Neural cell (in vitro differentiated cells): ENCODE data around the gene NFIA. TPM values are rescaled to one million over a fixed set of nuclear protein-coding genes. Genes with fewer than 3 reads are reported as not detected.

Experiments used
- H2AFZ ChIP-seq: fragments of 200-600, 300-800 bp; sonication (generic), shearing (Covaris generic); 2 replicates; pipeline ENCODE4 v1.6.0; 2014; ENCODE audit warnings: low read depth, mild to moderate bottlenecking, antibody characterized with exemption, low read length, moderate library complexity
- H3F3A ChIP-seq: fragments of 200-600 bp; shearing (Covaris generic); 2 replicates; pipeline ENCODE4 v1.6.1; 2016; ENCODE audit warnings: mild to moderate bottlenecking, moderate library complexity, mixed read lengths, antibody characterized with exemption, low read length; ENCODE audit not compliant: insufficient read depth, poor library complexity, severe bottlenecking
- H3K27ac ChIP-seq: fragments of 200-600, 300-800 bp; sonication (generic), shearing (Covaris generic); 2 replicates; pipeline ENCODE4 v1.5.1; 2014; ENCODE audit warnings: mild to moderate bottlenecking, low read length, moderate library complexity
- H3K27me3 ChIP-seq: fragments of 300-800, 200-600 bp; sonication (generic), shearing (Covaris generic); 2 replicates; pipeline ENCODE4 v1.6.0; 2014; ENCODE audit warnings: mild to moderate bottlenecking, low read depth, low read length, moderate library complexity; ENCODE audit not compliant: insufficient read depth
- H3K36me3 ChIP-seq: fragments of 300-800, 200-600 bp; sonication (generic), shearing (Covaris generic); 2 replicates; pipeline ENCODE4 v1.5.1; 2014; ENCODE audit warnings: mild to moderate bottlenecking, antibody characterized with exemption, low read length, moderate library complexity; ENCODE audit not compliant: insufficient read depth
- H3K4me2 ChIP-seq: fragments of 300-800, 200-600 bp; sonication (generic), shearing (Covaris generic); 2 replicates; pipeline ENCODE4 v1.6.0; 2014; ENCODE audit warnings: mild to moderate bottlenecking, low read length
- H3K4me3 ChIP-seq: fragments of 300-800, 200-600 bp; sonication (generic), shearing (Covaris generic); 2 replicates; pipeline ENCODE4 v1.5.1; 2014; ENCODE audit warnings: mild to moderate bottlenecking, low read length, moderate library complexity
- H3K79me2 ChIP-seq: fragments of 200-600 bp; shearing (Covaris generic); replicated peaks from 2 replicates; pipeline ENCODE4 v1.6.0; 2014; ENCODE audit warnings: mild to moderate bottlenecking, low read length, moderate library complexity; ENCODE audit not compliant: insufficient read depth
- H3K9ac ChIP-seq: fragments of 300-800, 200-600 bp; sonication (generic), shearing (Covaris generic); 2 replicates; pipeline ENCODE4 v1.6.1; 2016; ENCODE audit warnings: mild to moderate bottlenecking, low read length, mixed read lengths
- H3K9me2 ChIP-seq: fragments of 200-600 bp; shearing (Covaris generic); 2 replicates; pipeline ENCODE4 v1.6.1; 2016; ENCODE audit warnings: mild to moderate bottlenecking, low read length, mixed read lengths; ENCODE audit not compliant: insufficient read depth
- H3K9me3 ChIP-seq: fragments of 200-600, 300-800 bp; sonication (generic), shearing (Covaris generic); 2 replicates; pipeline ENCODE4 v1.6.1; 2016; ENCODE audit warnings: mild to moderate bottlenecking, mixed run types, low read length, moderate library complexity, mixed read lengths
- H4K20me1 ChIP-seq: fragments of 200-600 bp; shearing (Covaris generic); 2 replicates; pipeline ENCODE4 v1.6.1; 2016; ENCODE audit warnings: mild to moderate bottlenecking, mixed run types; ENCODE audit not compliant: insufficient read depth
- CTCF ChIP-seq: fragments of 450-650 bp; IDR thresholded peaks from 2 replicates; pipeline ENCODE4 v1.5.1; 2014; ENCODE audit warnings: antibody characterized with exemption, mild to moderate bottlenecking, moderate library complexity; ENCODE audit not compliant: poor library complexity, severe bottlenecking
- EP300 ChIP-seq: fragments of 450-650 bp; conservative IDR thresholded peaks from 2 replicates; pipeline ENCODE4 v1.6.1; 2014; ENCODE audit warnings: antibody characterized with exemption, mild to moderate bottlenecking, moderate library complexity; ENCODE audit not compliant: poor library complexity, severe bottlenecking
- EZH2 ChIP-seq: fragments of 200-600, 300-800 bp; shearing (Covaris generic), sonication (generic); IDR thresholded peaks from 2 replicates; pipeline ENCODE4 v1.6.1; 2014; ENCODE audit warnings: antibody characterized with exemption, low read length, borderline replicate concordance, mild to moderate bottlenecking; ENCODE audit not compliant: insufficient read depth, poor library complexity, severe bottlenecking
- MXI1 ChIP-seq: fragments of 450-650 bp; conservative IDR thresholded peaks from 2 replicates; pipeline ENCODE4 v1.6.1; 2014; ENCODE audit warnings: antibody characterized with exemption, mild to moderate bottlenecking; ENCODE audit not compliant: poor library complexity, severe bottlenecking
- POLR2AphosphoS5 ChIP-seq: IDR thresholded peaks from 2 replicates; pipeline ENCODE4 v1.6.1; 2012
- RAD21 ChIP-seq: fragments of 450-650 bp; conservative IDR thresholded peaks from 2 replicates; pipeline ENCODE4 v1.6.1; 2014; ENCODE audit warnings: antibody characterized with exemption, mild to moderate bottlenecking, moderate library complexity
- REST ChIP-seq: IDR thresholded peaks from 2 replicates; pipeline ENCODE4 v1.6.1; 2012; ENCODE audit warnings: borderline replicate concordance
- SMC3 ChIP-seq: fragments of 450-650 bp; conservative IDR thresholded peaks from 2 replicates; pipeline ENCODE4 v1.6.1; 2014; ENCODE audit warnings: antibody characterized with exemption, mild to moderate bottlenecking, moderate library complexity; ENCODE audit not compliant: poor library complexity
- TAF1 ChIP-seq: IDR thresholded peaks from 2 replicates; pipeline ENCODE4 v1.6.1; 2012; ENCODE audit warnings: low read depth
- polyA plus RNA-seq: library from polyadenylated mRNA; depleted of rRNA; stranded (reverse); fragments of >200 nt; gene quantifications from 2 replicates; pipeline ENCODE4 v1.2.3, GENCODE V29; 2014

Gene NFIA
- polyA plus RNA-seq, 1 donor from 2014 or later = 0.47 TPM

DNA sequence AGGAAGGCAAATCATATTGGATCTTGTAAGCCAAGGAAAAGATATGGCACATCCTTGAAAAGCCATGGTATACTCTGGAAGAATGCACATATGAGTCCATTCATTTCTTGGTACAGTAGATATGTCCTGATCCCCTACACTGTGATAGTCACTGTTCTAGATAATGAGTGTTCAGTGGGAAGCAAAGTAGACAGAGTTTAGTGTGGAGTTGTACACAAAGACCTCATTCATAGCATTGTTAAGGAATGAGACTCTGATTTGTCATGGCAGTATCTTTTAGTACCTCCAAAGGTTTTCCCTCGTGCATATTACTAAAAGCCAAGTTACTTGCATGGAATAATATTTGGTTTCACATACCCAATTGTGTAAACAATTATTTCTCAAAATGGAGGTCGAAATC lies 204.7 kb downstream of the NFIA start:
- Histone ChIP-seq H2AFZ (no peak overlapping the region), H3K4me2 (no peak overlapping the region), H3K9ac (no peak overlapping the region), H3K9me3 (no peaks in the 10 kb centered on the region), H3K79me2 (no peaks in the 10 kb centered on the region), H3F3A (no peaks in the 10 kb centered on the region), H3K27ac (no peak overlapping the region), H4K20me1 (no peaks in the 10 kb centered on the region), H3K27me3 (no peaks in the 10 kb centered on the region), H3K9me2 (no peaks in the 10 kb centered on the region), H3K36me3 (no peaks in the 10 kb centered on the region), H3K4me3 (no peak overlapping the region)
- TF ChIP-seq SMC3 (no peak), RAD21 (no peak), REST (no peak), EZH2 (no peak), MXI1 (no peak), EP300 (no peak), TAF1 (no peak), POLR2AphosphoS5 (no peak), CTCF (no peak)

GRCh38 chr1:61287734-61288133 lies 205.4 kb downstream of the NFIA start:
- no peaks in the 10 kb centered on the region for H3F3A ChIP-seq
- H3K9me2 ChIP-seq = no peaks in the 10 kb centered on the region
- no peak overlapping the region for H3K4me3 ChIP-seq
- H3K27me3 ChIP-seq = no peaks in the 10 kb centered on the region
- H3K9me3 ChIP-seq = no peaks in the 10 kb centered on the region
- H4K20me1 ChIP-seq = no peaks in the 10 kb centered on the region
- no peak overlapping the region for H3K4me2 ChIP-seq
- H2AFZ ChIP-seq = no peak overlapping the region
- TF ChIP-seq RAD21 (no peak), POLR2AphosphoS5 (no peak), EP300 (no peak), MXI1 (no peak)
- no peak overlapping the region for H3K9ac ChIP-seq
- H3K36me3 ChIP-seq = no peaks in the 10 kb centered on the region
- H3K27ac ChIP-seq = no peak overlapping the region
- no peaks in the 10 kb centered on the region for H3K79me2 ChIP-seq
